NB4 (cell line): ENCODE measurements around the gene KAT5.
"Not testable (repeated sequence)": the region's sequence is repeated elsewhere in the genome, so short reads cannot be mapped to it uniquely, and the experiment has no call there.

ENCODE experiments used
- DNase-seq: peaks from one replicate; pipeline ENCODE4 v3.0.0; 2010; ENCODE audit warnings: low read depth
- H3K4me3 ChIP-seq: one replicate; pipeline ENCODE4 v1.5.1; 2011; ENCODE audit warnings: mild to moderate bottlenecking, low read depth, low read length, moderate library complexity
- MYC ChIP-seq: IDR thresholded peaks from 2 replicates; pipeline ENCODE4 v1.6.1; 2011; ENCODE audit warnings: low read depth, low read length
- POLR2A ChIP-seq: IDR thresholded peaks from 2 replicates; pipeline ENCODE4 v1.6.1; 2011; ENCODE audit warnings: mild to moderate bottlenecking; ENCODE audit not compliant: insufficient read length; ENCODE audit errors: extremely low read depth
- TF ChIP-seq, protein P1 (sequence below): IDR thresholded peaks from 2 replicates; pipeline ENCODE4 v1.6.1; 2011; ENCODE audit warnings: low read depth, low read length
- TF ChIP-seq, protein P2 (sequence below): IDR thresholded peaks from one replicate; pipeline ENCODE4 v1.5.1; 2012; ENCODE audit warnings: low read depth, low read length

The KAT5 gene

DNA sequence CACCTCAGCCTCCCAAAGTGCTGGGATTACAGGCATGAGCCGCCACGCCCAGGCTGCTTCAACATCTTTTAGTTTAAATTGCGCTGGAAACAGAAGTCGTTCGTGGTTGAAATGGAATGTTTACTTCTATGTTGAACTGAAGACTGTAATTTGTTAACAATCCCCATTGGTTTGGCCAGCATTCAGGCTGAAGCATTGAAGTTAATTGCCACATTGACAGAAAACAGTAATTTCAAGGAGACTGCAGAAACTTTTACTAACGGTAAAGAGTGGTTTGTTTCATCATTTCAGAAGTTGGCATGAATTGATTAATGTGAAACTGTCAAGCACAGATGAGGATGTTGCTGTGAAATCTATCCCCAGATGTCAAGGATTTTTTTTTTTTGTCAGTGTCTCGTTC, 54.5 kb downstream of the KAT5 start:
- TF ChIP-seq MYC (no peak), POLR2A (no peak)
- TF ChIP-seq, protein P1, sequence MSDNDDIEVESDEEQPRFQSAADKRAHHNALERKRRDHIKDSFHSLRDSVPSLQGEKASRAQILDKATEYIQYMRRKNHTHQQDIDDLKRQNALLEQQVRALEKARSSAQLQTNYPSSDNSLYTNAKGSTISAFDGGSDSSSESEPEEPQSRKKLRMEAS = no peak
- TF ChIP-seq, protein P2, sequence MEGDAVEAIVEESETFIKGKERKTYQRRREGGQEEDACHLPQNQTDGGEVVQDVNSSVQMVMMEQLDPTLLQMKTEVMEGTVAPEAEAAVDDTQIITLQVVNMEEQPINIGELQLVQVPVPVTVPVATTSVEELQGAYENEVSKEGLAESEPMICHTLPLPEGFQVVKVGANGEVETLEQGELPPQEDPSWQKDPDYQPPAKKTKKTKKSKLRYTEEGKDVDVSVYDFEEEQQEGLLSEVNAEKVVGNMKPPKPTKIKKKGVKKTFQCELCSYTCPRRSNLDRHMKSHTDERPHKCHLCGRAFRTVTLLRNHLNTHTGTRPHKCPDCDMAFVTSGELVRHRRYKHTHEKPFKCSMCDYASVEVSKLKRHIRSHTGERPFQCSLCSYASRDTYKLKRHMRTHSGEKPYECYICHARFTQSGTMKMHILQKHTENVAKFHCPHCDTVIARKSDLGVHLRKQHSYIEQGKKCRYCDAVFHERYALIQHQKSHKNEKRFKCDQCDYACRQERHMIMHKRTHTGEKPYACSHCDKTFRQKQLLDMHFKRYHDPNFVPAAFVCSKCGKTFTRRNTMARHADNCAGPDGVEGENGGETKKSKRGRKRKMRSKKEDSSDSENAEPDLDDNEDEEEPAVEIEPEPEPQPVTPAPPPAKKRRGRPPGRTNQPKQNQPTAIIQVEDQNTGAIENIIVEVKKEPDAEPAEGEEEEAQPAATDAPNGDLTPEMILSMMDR = no peak
- peak; percentile 66 for DNase-seq
- H3K4me3 ChIP-seq = no peak overlapping the region

DNA sequence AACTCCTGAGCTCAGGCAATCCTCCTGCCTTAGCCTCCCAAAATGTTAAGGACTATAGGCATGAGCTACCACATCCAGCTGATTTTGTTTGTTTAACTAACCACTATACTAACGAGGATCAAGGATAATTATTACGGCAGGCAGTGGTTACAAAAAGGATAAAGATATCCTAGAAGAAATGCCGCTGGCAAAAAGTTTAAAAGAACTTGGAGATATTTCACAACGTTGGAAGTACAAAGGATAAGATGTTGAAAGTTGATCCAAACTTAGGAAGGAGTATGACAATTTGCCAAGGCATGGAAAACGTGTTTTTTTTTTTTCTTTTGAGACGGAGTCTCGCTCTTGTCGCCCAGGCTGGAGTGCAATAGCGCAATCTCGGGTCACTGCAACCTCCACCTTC, 55.4 kb downstream of the KAT5 start:
- H3K4me3 ChIP-seq = no peak overlapping the region
- TF ChIP-seq, protein P1 = no peak
- TF ChIP-seq, protein P2 = no peak
- TF ChIP-seq MYC (no peak), POLR2A (no peak)
- no peak for DNase-seq

DNA sequence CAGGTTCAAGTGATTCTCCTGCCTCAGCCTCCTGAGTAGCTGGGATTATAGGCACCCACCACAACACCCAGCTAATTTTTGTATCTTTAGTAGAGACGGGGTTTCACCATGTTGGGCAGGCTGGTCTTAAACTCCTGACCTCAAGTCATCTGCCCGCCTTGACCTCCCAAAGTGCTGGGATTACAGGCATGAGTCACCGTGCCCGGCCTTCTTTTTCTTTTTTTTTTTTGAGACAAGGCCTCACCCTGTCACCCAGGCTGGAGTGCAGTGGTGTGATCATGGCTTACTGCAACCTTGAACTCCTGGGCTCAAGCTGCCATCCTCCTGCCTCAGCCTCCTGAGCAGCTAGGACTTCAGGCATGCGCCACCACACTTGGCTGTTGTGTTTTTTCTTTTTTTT, 55.8 kb downstream of the KAT5 start:
- not testable (repeated sequence) for DNase-seq, H3K4me3 ChIP-seq
